HG03442 (cell line): ENCODE data around the gene GJB3.
"Not testable (repeated sequence)": the region's sequence is repeated elsewhere in the genome, so short reads cannot be mapped to it uniquely, and the experiment has no call there.

ENCODE experiments used
- ATAC-seq: cut with Tn5 transposase; IDR thresholded peaks from one replicate; pipeline ENCODE4 v1.9.1; 2021; ENCODE audit warnings: mild to moderate bottlenecking, moderate library complexity; ENCODE audit not compliant: unreplicated experiment

The GJB3 gene

DNA sequence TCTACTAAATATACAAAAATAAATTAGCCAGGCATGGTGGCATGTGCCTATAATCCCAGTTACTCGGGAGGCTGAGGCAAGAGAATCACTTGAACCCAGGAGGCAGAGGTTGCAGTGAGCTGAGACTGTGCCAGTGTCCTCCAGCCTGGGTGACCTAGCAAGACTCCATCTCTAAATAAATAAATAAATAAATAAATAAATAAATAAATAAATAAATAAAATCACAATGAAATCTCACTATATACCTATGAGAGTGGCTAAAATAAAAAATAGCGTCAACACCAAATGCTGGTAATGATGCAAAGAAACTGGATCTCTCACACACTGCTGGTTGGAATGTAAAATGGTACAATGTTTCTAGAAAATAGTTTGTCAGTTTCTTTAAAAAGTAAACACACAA is 37.8 kb downstream of the GJB3 start:
- ATAC-seq = not testable (repeated sequence)

GRCh38 chr1:34822202-34822601 is 41.2 kb downstream of the GJB3 start:
- ATAC-seq = no peak

DNA sequence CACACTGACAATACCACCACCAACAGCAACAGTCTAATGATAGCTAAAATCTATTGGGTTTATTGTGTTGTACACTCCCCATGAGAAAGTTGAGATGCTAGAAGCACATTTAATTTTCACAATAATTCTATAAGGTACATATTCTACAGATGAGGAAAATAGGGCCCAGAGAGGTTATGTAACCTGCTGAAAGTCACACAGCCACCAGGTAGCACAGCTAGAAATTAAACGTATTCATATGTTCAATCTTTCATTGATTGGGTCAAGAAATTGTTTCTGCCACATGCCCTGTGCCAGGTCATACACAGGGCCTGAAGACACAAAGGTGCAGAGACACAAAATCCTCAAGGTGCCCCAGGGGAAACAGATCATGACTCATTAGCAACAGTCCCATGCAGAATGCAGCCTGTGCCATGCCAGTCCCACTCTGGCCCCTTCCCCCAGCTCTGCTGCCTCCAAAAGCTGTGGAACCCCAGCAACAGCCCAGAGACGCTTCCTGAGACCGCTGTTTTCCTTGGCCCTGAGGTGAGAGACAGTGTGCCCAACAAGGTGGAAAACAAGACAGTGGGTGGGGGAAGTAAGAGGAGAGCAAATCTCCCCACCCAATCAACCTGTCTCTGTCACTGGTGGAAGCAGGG is 43.9 kb downstream of the GJB3 start:
- no peak for ATAC-seq

- no peak for ATAC-seq
Measured at GRCh38 chr1:34825455-34826091, 44.6 kb downstream of the GJB3 start.

DNA sequence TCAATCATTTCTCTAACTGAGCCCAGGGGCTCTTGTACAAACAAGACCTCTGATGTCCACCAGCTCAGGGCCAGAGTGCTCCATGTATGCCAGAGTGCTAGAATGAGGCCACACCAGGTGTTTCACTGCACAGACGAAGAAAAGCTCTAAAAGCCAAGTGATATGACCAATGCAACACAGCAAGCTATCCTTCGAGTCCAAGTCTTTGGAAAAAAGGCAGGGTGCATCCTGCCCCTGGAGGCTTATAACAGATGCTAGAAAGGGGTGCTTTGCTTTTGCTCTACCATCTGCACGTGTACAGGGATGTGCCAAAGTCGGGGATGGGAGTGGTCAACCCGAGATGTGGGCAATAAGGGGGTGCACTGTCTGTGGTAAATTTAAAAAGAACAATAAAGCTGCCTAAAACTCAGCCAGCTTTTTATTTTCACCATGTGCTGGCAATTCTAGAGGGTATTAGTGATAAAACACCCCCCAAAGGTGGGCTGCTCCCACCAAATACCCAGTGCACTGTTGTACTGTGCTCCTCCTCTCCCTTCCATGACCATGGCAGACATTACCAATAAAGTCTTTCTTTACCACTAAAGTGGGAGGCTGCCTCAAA is 46.4 kb downstream of the GJB3 start:
- no peak for ATAC-seq

- ATAC-seq = no peak
Measured at GRCh38 chr1:34828611-34829010, 47.6 kb downstream of the GJB3 start.

DNA sequence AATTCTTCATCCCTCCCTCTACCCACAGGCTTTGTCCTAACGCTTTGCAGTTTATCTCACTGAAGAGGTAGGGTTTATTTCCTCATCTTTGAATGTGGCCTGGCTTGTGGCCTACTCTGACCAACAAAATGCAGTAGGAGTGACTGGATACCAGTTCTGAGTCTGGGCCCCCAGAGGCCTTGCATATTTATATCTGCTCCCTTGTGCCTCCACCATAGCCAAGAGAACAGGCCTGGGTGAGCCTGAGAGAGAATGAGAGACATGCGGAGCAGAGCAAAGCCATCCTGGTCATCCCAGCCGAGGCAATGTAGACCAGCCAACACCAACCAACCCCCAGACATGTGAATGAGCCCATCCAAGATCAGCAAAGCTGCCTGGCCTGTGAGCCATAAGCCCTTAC is 48.2 kb downstream of the GJB3 start:
- no peak for ATAC-seq

DNA sequence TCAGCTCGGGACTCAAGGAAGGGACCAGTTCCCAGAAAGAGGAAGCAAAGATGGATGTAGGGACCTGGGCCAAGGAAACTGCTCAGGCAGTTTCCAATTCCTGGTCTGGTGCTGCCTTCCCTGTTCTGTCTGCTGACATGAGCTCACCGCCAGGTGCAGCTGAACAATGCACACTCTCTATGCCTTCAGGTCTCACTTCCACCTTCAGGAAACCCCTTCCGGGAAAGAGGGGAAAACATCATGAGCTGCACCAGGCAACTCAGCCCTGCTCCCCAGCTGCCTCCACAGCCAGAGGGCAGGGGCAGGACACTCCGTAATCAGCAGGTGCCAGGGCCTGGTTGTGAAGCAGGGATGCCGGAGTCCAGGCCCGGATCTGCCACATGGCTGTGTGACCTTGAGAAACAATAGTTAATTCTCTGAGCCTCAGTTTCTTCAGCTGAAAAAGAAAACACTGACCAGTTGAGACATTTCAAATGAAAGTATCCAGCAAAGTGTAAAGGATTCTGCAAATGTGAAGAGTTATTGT is 50.8 kb downstream of the GJB3 start:
- ATAC-seq = no peak

DNA sequence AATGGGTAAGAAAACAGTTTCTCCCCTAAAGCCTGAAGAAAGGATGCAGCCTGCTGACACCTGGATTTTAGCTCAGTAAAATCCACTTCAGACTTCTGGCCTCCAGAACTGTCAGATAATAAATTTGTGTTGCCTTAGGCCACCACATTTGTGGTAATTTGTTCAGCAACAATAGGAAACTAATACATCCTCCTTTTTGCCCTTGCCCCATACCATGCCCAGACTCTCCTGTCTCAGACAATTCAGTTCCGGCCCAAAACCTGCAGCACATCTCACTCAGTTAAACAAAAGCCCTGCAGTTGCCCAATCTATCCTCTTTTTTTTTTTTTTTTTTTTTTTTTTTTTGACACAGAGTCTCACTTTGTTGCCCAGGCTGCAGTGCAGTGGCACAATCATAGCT is 52.7 kb downstream of the GJB3 start:
- no peak for ATAC-seq
